ENCODE data around the gene ZC3H4. TPM values are rescaled to one million over a fixed set of nuclear protein-coding genes. Genes with fewer than 3 reads are reported as not detected.

Gene ZC3H4
- total and polyA plus RNA-seq, 9 donors: 10.7 to 58.2 (median 45.5) TPM

GRCh38 chr19:47075941-47076340 lies 37.6 kb downstream of the ZC3H4 start:
- WGBS, 3 donors: 72 to 82% (median 75%) methylated on average over 13 of the region's 13 CpGs
- H3K4me1 ChIP-seq (ENCODE audit: insufficient read depth): no peaks in the 10 kb centered on the region
- intact Hi-C loops (cut with DNase I): loop anchor here in 2 of 4 donors (5.0 kb wide), 2 partner anchors 41 to 171 kb away; no protein-coding TSS in a partner anchor
- no peak for DNase-seq
- TF ChIP-seq EP300 (IDR thresholded peaks at IDR 0.05) (no peak), POLR2A (IDR thresholded peaks at IDR 0.05) (no peak)
- TF ChIP-seq, protein P1, sequence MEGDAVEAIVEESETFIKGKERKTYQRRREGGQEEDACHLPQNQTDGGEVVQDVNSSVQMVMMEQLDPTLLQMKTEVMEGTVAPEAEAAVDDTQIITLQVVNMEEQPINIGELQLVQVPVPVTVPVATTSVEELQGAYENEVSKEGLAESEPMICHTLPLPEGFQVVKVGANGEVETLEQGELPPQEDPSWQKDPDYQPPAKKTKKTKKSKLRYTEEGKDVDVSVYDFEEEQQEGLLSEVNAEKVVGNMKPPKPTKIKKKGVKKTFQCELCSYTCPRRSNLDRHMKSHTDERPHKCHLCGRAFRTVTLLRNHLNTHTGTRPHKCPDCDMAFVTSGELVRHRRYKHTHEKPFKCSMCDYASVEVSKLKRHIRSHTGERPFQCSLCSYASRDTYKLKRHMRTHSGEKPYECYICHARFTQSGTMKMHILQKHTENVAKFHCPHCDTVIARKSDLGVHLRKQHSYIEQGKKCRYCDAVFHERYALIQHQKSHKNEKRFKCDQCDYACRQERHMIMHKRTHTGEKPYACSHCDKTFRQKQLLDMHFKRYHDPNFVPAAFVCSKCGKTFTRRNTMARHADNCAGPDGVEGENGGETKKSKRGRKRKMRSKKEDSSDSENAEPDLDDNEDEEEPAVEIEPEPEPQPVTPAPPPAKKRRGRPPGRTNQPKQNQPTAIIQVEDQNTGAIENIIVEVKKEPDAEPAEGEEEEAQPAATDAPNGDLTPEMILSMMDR (IDR thresholded peaks at IDR 0.05): no peak
- H3K9me3 ChIP-seq: no peaks in the 10 kb centered on the region
- no peak overlapping the region for H3K4me3 ChIP-seq
- H3K27me3 ChIP-seq: no peaks in the 10 kb centered on the region
- no peak overlapping the region for H3K27ac ChIP-seq
- H3K36me3 ChIP-seq: no peaks in the 10 kb centered on the region

DNA sequence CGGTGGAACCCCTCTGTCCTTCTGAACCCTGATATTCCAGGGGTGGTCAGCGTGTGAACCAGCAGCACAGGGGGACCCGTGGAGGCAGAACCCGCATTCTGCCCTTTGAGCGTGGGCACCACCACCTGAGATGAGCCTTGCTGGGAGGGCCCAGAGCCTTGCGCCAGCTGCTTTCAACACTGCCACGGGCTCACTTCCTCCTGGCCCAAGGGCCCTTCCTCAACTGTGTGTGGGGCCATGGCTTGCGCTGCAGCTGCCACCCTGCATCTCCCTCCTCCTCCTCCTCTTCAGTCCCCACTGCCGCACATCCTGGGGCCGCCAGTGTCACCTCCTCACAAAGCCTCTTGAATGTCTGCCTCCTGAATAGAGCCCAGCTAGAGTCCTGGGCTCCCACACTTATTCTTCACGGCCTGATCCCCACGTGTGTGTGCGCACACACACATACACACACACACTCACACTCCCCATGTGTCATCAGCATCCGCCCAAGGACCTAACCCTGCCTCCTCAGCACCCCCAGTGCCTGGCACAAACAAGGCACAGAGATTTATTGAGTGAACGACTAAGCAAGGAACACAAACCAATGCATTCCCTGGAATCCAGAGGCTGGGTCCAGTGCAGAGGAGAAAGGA lies 38.3 kb downstream of the ZC3H4 start:
- H3K27me3 ChIP-seq: no peaks in the 10 kb centered on the region
- H3K36me3 ChIP-seq: no peaks in the 10 kb centered on the region
- intact Hi-C loops (cut with DNase I): loop anchor here in 2 of 4 donors (5.0 kb wide), 2 partner anchors 42 to 172 kb away; no protein-coding TSS in a partner anchor
- H3K4me3 ChIP-seq: no peak overlapping the region
- TF ChIP-seq POLR2A (IDR thresholded peaks at IDR 0.05) (no peak), EP300 (IDR thresholded peaks at IDR 0.05) (no peak)
- TF ChIP-seq, protein P1 (IDR thresholded peaks at IDR 0.05): no peak
- H3K9me3 ChIP-seq: no peaks in the 10 kb centered on the region
- no peak overlapping the region for H3K27ac ChIP-seq
- H3K4me1 ChIP-seq (ENCODE audit: insufficient read depth): no peaks in the 10 kb centered on the region
- 82 to 84% (median 83%) methylated on average over 15 of the region's 15 CpGs for WGBS, 3 donors
- no peak for DNase-seq

GRCh38 chr19:47074621-47075020 lies 39.0 kb downstream of the ZC3H4 start:
- WGBS, 3 donors: 86 to 96% (median 93%) methylated on average over 9 of the region's 9 CpGs
- H3K36me3 ChIP-seq: no peaks in the 10 kb centered on the region

GRCh38 chr19:47073574-47073973 lies 40.0 kb downstream of the ZC3H4 start:
- 86 to 89% (median 86%) methylated on average over 10 of the region's 10 CpGs for WGBS, 3 donors
- H3K36me3 ChIP-seq: no peaks in the 10 kb centered on the region
- no peaks in the 10 kb centered on the region for H3K9me3 ChIP-seq
- intact Hi-C loops (cut with DNase I): no loop called here
- H3K4me1 ChIP-seq (ENCODE audit: insufficient read depth): no peaks in the 10 kb centered on the region
- no peak overlapping the region for H3K27ac ChIP-seq
- H3K4me3 ChIP-seq: no peak overlapping the region
- no peaks in the 10 kb centered on the region for H3K27me3 ChIP-seq
- no peak for DNase-seq
- TF ChIP-seq EP300 (IDR thresholded peaks at IDR 0.05) (no peak), POLR2A (IDR thresholded peaks at IDR 0.05) (no peak)
- TF ChIP-seq, protein P1 (IDR thresholded peaks at IDR 0.05): no peak

More at GRCh38 chr19:47074621-47075020, 39.0 kb downstream of the ZC3H4 start:
- Histone ChIP-seq H3K4me3 (no peak overlapping the region), H3K4me1 (ENCODE audit: insufficient read depth) (no peaks in the 10 kb centered on the region), H3K9me3 (no peaks in the 10 kb centered on the region), H3K27ac (no peak overlapping the region), H3K27me3 (no peaks in the 10 kb centered on the region)
- TF ChIP-seq EP300 (IDR thresholded peaks at IDR 0.05): no peak
- TF ChIP-seq POLR2A (IDR thresholded peaks at IDR 0.05): no peak
- TF ChIP-seq, protein P1 (IDR thresholded peaks at IDR 0.05): no peak
- intact Hi-C loops (cut with DNase I): loop anchor here in 2 of 4 donors (5.0 kb wide), 2 partner anchors 43 to 173 kb away; no protein-coding TSS in a partner anchor
- no peak for DNase-seq
